ENCODE data around the gene PRODH.
"Not testable (repeated sequence)": the region's sequence is repeated elsewhere in the genome, so short reads cannot be mapped to it uniquely, and the experiment has no call there.

PRODH gene

DNA sequence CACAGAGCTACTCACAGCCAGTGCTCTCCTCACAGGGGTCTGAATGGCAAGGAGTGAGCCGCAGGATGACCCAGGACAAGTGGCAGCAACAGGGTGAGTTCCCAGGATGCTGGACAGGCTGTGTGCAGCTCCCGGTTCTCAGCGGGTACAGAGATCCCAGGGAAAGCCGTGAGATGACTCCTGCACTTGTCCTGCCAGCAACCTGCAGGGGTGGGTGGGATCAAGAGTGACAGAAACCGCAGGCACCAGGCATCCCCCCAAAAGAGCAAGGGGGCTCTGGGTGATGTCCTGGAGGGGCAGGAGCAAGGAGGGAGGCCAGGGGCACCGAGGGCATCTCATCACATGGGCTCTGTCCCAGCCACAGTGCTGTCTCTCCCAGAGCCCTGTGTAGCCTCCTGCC lies 15.9 kb upstream of the PRODH start:
- DNase-seq: no peak

DNA sequence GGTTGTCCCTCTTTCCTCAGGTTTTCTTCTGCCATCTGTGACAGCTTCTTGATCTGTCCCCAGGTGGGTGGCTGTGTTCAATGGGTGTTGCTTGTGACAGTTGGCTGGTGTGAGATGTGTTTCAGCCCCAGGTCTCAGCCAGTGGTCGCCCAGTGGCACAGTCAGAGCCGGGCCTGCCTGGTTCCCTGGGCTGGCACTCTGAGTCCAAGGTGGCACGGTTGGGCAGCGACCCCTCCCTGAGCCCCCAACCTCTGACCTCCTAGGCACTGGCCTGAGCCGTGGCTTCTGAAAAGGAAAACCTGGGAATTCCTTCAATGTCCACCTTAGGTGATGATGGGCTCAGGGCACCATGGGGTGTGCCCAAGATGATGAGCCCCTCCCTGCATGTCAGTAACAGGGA lies 14.0 kb upstream of the PRODH start:
- no peak for DNase-seq

DNA sequence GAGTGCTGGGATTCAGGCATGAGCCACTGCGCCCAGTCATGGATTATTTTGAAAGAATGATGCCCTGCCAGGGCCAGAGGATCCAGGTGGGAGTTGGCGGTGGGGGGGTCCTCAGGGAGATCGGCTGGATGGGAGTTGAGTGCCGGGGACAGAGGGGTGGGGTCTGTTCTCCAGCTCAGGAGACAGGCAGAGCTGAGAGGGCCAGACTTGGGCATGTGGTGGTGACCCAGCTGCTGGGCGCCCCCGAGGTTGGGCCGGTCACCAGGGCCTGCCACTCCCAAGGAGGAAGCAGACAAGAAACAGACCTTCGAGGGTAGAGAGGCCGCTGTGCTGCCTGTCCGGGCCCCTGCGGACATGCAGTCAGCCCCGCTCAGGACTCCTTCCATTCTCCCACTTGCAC lies 11.8 kb upstream of the PRODH start:
- DNase-seq: no peak

DNA sequence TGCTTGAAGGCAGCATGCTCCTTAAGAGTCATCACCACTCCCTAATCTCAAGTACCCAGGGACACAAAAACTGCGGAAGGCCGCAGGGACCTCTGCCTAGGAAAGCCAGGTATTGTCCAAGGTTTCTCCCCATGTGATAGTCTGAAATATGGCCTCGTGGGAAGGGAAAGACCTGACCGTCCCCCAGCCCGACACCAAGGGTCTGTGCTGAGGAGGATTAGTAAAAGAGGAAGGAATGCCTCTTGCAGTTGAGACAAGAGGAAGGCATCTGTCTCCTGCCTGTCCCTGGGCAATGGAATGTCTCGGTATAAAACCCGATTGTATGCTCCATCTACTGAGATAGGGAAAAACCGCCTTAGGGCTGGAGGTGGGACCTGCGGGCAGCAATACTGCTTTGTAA lies 11.0 kb upstream of the PRODH start:
- DNase-seq: not testable (repeated sequence)

DNA sequence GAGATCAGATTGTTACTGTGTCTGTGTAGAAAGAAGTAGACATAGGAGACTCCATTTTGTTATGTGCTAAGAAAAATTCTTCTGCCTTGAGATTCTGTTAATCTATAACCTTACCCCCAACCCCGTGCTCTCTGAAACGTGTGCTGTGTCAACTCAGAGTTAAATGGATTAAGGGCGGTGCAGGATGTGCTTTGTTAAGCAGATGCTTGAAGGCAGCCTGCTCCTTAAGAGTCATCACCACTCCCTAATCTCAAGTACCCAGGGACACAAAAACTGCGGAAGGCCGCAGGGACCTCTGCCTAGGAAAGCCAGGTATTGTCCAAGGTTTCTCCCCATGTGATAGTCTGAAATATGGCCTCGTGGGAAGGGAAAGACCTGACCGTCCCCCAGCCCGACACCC lies 2.6 kb upstream of the PRODH start:
- DNase-seq: not testable (repeated sequence)

DNA sequence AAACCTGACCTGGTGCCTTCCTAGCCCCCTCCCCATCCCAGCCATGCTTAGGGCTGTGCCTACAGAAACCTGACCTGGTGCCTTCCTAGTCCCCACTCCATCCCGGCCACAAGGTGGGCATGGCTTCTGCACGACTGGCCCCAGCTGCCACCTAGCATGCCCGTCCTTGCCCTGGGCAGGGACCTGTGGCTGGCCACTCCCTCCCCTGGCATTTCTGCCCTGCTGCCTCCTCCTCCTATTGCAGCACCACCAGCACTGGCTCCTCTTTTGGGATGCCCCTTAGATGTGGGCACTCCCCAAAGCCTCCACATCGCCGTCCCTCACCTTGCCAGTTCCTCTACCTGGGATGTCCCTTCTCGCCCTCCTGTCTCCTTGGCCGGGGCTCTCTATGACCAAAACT lies 1.4 kb downstream of the PRODH start:
- DNase-seq: not testable (repeated sequence)

DNA sequence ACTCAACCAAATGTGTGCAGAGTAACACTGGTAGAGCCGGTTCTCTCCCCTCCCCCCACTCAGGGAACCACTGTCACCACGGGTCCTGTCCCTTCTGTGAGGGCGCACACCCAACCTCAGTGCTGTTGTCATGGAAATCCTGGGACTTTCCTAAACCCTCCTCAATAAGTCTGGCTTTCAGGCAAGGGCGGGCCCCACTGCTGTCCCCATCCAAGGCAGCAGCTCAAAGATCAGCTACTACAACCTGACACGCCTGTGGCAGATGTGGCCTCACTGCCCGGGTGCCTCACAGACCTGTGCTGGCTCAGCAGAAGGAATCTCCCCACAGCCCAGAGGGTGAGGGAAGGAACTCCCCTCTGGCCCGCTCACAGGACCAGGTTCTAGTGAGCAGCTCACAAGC lies 2.2 kb downstream of the PRODH start:
- no peak for DNase-seq

DNA sequence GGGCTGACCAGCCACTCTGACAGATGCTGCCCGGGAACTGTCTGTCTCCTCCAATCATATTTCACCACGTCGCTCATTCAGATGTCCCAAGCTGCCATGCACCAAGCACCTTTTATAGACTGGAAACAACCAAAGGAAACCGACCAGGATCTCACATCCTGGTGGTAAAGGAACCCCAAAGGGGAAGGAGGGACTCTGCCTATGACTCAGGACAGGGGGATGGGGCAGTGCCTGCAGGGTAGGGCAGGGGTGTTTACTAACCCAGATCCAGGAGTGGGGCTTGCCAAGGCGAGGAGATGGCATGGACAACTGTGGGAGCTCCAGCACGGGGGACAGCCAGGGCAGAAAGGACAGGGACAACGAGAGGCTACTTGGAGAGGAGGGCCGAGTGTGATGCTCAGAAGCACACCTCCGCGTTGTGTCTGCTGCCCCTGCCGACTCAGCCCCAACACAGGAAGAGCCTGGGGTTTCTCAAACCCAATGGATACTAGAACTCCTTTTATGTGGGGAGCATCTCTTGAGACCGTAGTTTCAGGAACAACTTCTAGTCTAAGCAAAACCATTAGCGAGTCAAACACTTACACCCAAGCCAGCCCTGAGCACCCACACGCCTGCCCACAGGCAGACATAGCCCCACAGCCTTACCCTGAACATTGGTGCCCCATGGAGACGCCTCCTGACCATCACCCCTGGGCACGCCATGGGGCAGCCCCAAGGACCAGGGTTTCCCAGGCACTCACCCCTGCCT lies 4.0 kb downstream of the PRODH start:
- DNase-seq: no peak

DNA sequence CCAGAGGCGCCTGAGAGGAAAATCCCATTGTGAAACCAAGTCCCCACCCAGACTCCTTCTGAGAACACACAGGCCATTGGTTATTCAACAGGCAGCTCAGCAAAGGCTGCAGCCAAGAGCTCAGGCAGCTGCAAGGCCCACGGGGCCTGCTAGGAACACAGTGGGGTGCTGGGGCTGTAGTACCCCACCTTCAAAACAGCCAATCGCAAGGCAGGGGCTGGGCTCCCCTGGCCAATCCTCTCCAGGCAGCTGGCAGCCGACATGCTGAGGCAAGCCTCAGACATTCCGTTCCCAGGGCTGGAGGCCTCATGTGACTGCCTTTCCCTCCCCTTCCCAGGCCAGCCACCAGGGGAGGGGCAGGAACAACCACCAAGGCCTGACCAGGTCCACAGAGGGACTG lies 6.6 kb downstream of the PRODH start:
- no peak for DNase-seq

DNA sequence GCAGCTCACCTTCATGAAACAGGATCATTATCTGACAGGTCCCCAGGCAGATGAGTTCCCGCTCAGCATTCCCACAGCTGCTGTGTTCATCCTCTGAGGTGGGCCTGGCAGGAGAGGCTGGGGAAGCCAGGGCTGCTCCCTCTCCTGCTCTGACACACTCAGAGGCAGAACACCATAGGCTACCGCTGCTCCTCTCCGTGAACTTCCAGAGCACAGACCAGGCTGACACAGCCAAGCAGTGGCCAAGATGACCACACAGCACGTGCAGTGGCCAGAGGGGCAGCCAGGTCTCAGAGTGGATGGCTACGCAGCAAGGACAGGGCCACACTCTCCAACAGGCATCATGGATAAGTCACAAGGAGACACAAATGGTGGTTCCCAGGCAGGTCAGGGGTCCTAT lies 8.5 kb downstream of the PRODH start:
- no peak for DNase-seq

DNA sequence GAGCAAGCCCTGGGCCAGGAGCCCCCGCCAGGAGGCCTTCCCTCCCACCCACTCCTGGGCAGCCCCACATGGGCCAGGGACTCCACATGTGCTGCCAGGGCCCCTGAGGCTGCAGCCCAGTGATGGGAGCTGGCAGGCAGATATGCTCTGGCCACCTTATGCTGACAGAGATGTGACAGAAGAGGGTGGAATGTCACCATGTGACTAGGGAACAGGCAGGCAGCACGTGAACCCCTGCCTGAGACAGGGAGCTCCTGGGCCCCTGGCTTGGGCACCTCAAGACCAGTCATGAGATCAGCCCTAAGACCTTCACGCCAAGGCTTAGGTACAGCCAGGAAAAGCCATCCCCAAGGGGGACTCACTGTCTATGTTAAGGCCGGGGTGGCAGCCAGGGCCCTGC lies 9.1 kb downstream of the PRODH start:
- DNase-seq: no peak

DNA sequence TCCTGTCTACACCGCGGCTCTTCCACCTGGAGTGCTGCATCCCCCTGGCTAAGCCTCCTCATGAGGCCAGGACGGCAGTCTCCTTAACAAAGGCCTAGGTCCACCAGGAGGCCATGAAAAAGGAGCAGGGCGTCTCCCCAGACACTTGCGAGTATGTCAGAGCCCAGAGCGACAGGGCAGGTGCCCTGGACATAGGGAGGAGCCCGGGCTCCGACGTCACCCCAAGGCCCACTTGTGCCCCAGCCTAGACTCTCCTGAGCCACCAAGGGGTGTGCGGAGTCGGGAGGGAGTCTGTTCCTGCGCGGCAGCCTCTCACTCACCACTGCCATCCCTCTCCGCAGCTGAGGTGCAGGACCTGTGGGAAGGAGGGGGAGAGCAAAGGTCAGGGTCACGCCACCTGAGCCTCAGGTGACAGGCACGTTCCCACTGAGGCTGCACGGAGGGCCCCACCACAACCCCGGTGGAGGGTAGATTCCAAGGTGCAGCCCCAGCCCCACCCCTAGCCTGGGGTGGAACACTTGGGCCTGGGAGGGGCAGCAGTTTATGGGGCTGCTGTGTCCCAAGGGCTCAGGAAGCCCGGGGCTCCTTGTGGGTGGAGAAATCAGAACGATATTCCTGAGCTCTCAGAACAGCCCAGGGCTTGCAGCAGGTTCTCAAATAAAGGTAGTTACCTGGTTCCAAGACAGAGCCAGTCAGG lies 10.6 kb downstream of the PRODH start:
- no peak for DNase-seq

DNA sequence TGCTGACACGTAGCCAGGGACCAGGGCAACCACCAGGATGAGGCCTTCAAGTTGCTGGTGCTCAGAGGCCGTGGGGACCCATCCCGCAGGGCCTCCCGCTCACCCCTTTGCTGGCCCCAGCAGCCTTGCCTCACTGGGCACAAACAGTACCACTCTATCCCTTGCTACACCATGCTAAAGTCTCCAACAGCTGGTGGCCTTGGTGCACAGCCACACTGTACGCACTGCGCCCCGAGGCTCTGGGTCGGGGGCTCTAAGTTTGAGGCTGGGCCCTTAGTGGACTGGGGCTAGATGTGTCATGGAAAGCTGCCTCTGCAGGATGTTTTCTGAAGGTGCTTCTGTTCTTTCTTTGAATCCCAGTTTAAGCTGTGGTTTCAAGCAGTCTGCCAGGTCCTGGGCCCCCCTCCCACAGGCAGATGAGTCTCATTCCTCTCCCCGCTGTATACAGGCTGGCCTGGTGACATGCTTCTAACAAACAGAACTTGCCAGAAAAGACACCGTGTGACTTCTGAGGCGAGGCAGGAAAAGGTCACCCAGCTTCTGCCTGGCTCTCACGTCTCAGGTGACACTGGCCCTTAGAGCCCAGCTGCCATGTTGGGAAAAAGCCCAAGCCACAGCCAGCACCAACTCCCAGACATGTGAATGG lies 15.7 kb downstream of the PRODH start:
- DNase-seq: not testable (repeated sequence)

DNA sequence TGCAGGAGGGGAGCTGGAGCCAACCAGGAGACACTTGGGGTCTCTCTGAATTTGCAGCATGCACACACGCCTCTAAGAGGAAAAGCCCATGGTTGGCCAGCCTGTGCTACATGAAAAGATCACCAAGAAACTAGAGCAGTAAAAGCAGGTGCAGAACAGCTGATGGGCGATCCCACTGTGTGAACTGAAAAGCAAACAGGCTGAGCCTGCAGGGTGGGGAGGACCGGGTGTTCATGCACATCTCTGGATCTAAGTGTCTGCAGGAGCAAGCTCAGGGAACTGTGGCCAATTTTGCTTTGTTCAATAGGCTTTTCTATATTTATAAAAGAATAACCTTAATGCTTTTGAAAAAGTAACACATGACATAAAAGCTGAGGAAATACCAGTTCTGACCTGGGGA lies 18.3 kb downstream of the PRODH start:
- not testable (repeated sequence) for DNase-seq

DNA sequence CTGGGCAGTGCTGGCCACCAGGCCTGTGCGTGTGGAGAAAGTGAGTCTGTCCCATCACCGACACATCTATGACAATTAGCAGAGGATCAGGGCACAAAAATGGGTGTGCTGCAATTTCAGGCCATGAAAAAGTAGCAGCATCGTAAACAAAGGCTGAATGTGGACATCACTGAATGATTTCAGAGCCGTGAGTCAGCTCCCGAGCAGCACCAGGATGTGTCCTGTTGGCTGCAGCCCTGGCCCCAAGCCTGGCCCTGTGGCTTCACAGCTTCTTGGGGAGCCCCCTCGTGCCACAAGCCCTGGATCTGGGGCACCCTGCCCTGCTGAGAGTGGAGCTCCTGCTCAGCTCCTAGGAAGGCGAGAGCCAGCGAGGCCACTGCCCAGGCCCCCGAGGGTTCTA lies 20.5 kb downstream of the PRODH start:
- DNase-seq: not testable (repeated sequence)

DNA sequence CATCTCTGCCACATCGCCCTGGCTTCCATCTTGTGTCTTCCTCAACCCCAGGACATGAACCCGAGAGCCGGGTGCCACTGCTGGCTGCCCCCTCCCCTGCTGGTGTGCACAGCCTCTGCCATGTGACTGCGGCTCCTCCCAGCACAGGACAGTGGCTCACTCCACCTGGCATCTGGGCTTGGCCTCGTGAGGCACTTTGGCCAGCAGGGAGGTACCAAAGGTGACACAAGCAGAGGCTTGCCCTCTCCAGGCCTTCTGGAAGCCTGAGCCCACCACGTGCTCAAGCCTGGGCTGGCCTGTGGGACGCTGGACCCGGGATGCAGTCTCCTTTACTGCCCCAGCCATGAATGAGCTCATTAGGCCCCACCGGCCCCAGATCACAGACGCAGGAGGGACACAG lies 21.5 kb downstream of the PRODH start:
- DNase-seq: not testable (repeated sequence)

DNA sequence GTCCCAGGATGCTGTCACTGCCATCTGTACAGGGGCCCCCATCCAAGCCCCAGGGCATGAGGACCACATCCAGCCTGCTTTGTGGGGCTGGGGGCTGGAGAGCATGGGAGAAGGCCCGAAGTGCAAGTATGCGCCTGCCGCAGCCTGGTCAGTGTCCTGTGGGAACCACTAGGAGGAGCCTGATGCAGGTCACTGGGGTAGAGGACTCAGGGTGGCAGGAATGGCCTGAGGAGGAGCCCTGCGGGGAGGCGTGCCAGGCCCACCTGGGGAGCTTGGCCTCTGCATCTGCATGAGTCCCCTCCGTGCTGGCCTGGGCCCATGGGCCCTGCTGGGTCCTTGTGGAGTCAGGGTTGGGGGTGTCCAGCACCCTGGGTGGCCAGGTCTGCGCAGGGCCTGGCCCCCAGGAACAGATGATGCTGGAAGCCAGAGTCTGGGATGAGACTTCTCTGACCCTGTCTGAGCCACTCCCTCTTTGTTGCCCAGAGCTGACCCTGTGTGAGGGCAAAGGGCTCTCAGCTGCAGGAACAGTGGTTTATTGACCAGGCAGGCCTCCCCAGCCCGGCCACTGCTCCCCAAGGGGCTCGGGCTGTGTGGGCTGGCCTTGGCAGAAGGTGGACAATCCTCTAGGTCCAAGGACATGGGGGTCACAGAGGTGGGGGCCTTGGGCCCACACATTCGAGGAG lies 23.7 kb downstream of the PRODH start:
- not testable (repeated sequence) for DNase-seq

DNA sequence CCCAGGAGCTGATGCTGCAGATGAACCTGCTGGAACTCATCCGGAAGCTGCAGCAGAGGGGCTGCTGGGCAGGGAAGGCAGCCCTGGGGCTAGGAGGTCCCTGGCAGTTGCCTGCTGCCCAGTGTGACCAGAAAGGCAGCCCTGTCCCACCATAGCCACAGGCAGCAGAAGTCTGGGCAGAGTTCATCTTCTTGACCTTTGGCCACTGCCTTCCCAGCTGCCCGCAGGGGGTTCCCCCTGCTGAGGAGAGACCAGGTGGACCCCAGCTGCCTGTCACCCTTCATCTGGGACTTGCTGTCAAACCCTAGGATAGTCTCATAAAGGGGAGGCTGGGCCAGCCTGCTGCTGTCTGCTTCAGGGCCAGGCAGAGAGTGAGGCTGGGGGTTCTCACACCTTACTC lies 24.6 kb downstream of the PRODH start:
- DNase-seq: not testable (repeated sequence)

DNA sequence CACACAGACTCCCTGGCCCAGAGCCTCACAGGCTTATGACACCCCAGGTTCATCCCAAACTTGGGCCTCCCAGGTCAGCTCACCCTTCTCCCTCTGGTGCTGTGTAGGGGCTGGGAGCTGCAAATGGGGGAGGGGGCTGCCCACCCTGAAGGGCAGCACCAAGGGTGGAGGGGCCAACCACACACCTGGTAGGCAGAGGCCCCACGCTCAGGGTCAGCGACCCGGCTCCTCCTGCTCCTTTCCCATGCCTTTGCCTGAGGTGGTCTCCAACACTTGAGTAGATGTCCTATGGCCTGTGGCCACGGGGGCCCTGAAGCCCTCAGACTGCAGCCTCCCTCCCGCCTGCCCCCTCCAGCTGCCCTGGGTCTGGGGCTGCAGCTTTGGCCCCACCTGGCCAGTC lies 26.5 kb downstream of the PRODH start:
- no peak for DNase-seq

DNA sequence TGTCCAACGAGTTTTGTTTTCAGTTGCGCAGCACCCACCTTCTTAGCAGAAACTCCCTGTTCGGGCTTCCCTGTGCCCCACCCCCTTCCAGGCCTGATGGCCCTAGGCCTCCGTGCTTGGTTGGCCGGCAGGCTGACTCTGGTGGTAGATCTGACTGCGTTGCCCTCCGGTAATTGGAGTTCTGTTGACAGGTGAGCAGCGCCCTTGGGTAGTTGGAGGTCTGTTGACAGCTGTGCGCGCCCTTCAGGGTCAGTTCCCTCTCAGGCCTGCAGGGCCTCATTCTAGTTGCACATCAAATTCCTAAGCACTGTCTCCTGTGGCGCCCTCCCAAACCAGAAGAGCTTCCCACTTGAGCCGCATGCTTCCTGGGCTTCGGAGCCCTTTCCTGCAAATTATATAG lies 29.2 kb downstream of the PRODH start:
- no peak for DNase-seq

DNA sequence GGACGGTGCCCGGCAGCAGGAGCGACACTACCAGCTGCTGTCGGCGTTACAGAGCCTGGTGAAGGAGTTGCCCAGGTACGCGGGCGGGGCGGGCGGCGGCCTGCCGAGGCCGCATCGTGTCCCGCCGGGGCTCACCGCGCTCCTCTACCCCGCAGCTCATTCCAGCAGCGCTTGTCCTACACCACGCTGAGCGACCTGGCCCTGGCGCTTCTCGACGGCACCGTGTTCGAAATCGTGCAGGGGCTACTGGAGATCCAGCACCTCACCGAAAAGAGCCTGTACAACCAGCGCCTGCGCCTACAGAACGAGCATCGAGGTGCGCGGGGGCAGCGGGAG lies 29.7 kb downstream of the PRODH start:
- not testable (repeated sequence) for DNase-seq

DNA sequence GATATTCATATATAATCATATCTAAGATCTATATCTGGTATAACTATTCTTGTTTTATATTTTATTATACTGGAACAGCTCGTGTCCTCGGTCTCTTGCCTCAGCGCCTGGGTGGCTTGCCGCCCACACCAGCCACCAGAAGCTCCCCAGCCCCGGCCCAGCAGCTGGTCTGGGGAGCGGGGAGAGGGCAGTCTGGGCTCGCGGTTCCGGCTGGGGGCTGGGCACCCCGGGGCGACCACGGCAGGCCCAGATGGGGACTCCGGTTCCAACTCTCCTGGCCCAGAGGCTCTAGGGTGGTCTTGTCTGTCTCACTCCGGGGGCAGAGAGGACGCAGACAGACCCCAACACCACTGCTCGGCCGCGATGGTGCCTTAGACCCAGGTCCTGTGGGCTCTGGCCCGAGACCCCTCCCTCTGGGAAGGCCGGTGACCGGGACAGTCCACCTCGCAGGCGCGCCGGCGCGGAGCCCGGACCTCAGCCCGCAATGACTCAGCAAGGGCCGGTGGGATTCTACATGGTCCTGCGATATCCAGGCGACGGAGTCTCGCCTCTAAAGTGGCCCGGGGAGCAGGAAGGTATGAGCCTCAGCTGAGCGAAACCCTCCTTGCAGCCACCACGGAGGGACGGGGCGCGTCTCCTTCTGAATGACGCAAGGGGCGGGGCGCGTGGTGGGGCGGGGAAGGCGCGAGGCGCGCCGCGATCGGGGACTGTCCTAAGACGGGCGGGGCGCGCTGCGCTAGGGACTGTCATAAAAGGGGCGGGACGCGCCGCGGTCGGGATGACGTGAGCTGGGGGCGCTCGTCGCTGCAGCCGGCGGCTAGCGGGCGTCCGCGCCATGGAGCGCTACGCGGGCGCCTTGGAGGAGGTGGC lies 30.3 kb downstream of the PRODH start, which contains the start of gene DGCR6:
TSS of gene DGCR6 (plus strand) at position 781 of the 870 bp plus-strand sequence. CDS start at position 836, 55 bp downstream.
- no peak for DNase-seq
